GM12891 (cell line): Measurements from ENCODE around the gene LHB.

Experiments used
- DNase-seq: peaks from one replicate; pipeline ENCODE4 v3.0.0; 2011; ENCODE audit warnings: low spot score; ENCODE audit not compliant: insufficient read length
- FAIRE-seq: peaks from 2 replicates; lab custom pipeline; 2011; peaks lifted over from hg19 to GRCh38; lab: Jason Lieb, UNC
- PAX5 ChIP-seq: IDR thresholded peaks from 2 replicates; pipeline ENCODE4 v1.6.1; 2011; ENCODE audit warnings: low read length, moderate library complexity, mild to moderate bottlenecking; ENCODE audit not compliant: insufficient read depth, severe bottlenecking
- POLR2A ChIP-seq: IDR thresholded peaks from 2 replicates; pipeline ENCODE4 v1.6.1; 2011; ENCODE audit warnings: low read depth, low read length, control low read depth
- POLR2AphosphoS5 ChIP-seq: IDR thresholded peaks from 2 replicates; pipeline ENCODE4 v1.6.1; 2011; ENCODE audit warnings: low read depth, low read length, control low read depth
- POU2F2 ChIP-seq: IDR thresholded peaks from 2 replicates; pipeline ENCODE4 v1.6.1; 2011; ENCODE audit warnings: low read depth, mild to moderate bottlenecking, control low read depth, low read length, moderate library complexity
- SPI1 ChIP-seq: IDR thresholded peaks from 2 replicates; pipeline ENCODE4 v1.6.1; 2011; ENCODE audit warnings: low read depth, low read length, control low read depth
- TAF1 ChIP-seq: IDR thresholded peaks from 2 replicates; pipeline ENCODE4 v1.6.1; 2011; ENCODE audit warnings: low read depth, low read length, control low read depth

The LHB gene

GRCh38 chr19:48967346-48968178, 49.3 kb downstream of the LHB start:
- TF ChIP-seq POU2F2 = peak; percentile 20; the same call in 1 of the 2 replicates
- peak; percentile 64 for TF ChIP-seq POLR2AphosphoS5
- peak; percentile 84 for TF ChIP-seq SPI1
- TF ChIP-seq PAX5 = no peak
- TF ChIP-seq POLR2A = peak; percentile 67
- TF ChIP-seq TAF1 = no peak
- FAIRE-seq (no peak), DNase-seq (no peak)

GRCh38 chr19:48966541-48967345, 50.1 kb downstream of the LHB start:
- 0 out of 2 replicates have a peak, but pooled peaks have one; percentile 10 for TF ChIP-seq POLR2AphosphoS5
- TF ChIP-seq POLR2A = no peak
- TF ChIP-seq SPI1 = peak; percentile 59
- peak; percentile 43; the same call in 1 of the 2 replicates for TF ChIP-seq POU2F2
- no peak for TF ChIP-seq PAX5
- TF ChIP-seq TAF1 = no peak
- FAIRE-seq = no peak

More at GRCh38 chr19:48966541-48967345, 50.1 kb downstream of the LHB start:
- no peak for DNase-seq
